GM12878 (cell line): ENCODE results near the gene FKBP7. TPM values are rescaled to one million over a fixed set of nuclear protein-coding genes. Genes with fewer than 3 reads are reported as not detected.

Source experiments
- ATAC-seq: fragments of 200-7000 bp; cut with Tn5 transposase; 3 replicates; pipeline ENCODE4 v1.9.1; 2020; ENCODE audit warnings: mild to moderate bottlenecking, moderate library complexity
- BruUV-seq: library from RNA; stranded (reverse); fragments of 400-500 nt; replicated peaks from 2 replicates; lab custom pipeline; 2021; lab: Mats Ljungman, UMichigan
- CTCF ChIA-PET: fragments of 300-600 bp; sonication (Branson Sonifier 250); formaldehyde crosslinking; extraction: SDS; loops from one replicate; lab custom pipeline; 2021; ENCODE audit warnings: inconsistent platforms; lab: Yijun Ruan, JAX
- POLR2A ChIA-PET: fragments of 350-600 bp; formaldehyde crosslinking; extraction: SDS; loops from one replicate; lab custom pipeline; 2021; ENCODE audit warnings: inconsistent platforms; lab: Charles Lee
- RAD21 ChIA-PET: fragments of 300-600 bp; sonication (Branson Sonifier 250); formaldehyde crosslinking; loops from one replicate; lab custom pipeline; 2023; ENCODE audit warnings: antibody characterized with exemption; ENCODE audit not compliant: unreplicated experiment; lab: Charles Lee
- SMC1A ChIA-PET: fragments of 300-600 bp; sonication (Branson Sonifier 250); formaldehyde crosslinking; loops from one replicate; lab custom pipeline; 2023; ENCODE audit not compliant: unreplicated experiment, uncharacterized antibody; lab: Charles Lee
- DNase-seq: peaks from one replicate; pipeline ENCODE4 v3.0.0-alpha.2; 2011; ENCODE audit warnings: low read depth, low spot score
- FAIRE-seq: peaks from 3 replicates; lab custom pipeline; 2011; peaks lifted over from hg19 to GRCh38; lab: Jason Lieb, UNC
- H2AFZ ChIP-seq: 2 replicates; pipeline ENCODE4 v1.6.0; 2011; ENCODE audit warnings: low read depth, low read length, control low read depth; ENCODE audit not compliant: control insufficient read depth
- H3K27ac ChIP-seq: 2 replicates; pipeline ENCODE4 v1.5.1; 2011; ENCODE audit warnings: control low read depth; ENCODE audit not compliant: control insufficient read depth, insufficient read depth
- H3K27me3 ChIP-seq, 2 experiments: replicated peaks in 1 of 2; 2 replicates each; pipeline versions ENCODE4 v1.6.0 to v1.6.1; 2011; ENCODE audit warnings: low read length in 1 of 2; ENCODE audit not compliant: control insufficient read depth in 2 of 2, insufficient read depth in 2 of 2
- H3K36me3 ChIP-seq, 2 experiments: 2 replicates each; pipeline ENCODE4 v1.5.1; 2011; ENCODE audit warnings: low read length in 1 of 2; ENCODE audit not compliant: control insufficient read depth in 2 of 2, insufficient read depth in 2 of 2
- H3K4me1 ChIP-seq: 2 replicates; pipeline ENCODE4 v1.6.1; 2011; ENCODE audit warnings: mild to moderate bottlenecking, low read length, moderate library complexity, mixed read lengths; ENCODE audit not compliant: control insufficient read depth, insufficient read depth
- H3K4me2 ChIP-seq: 2 replicates; pipeline ENCODE4 v1.6.0; 2011; ENCODE audit warnings: control low read depth; ENCODE audit not compliant: control insufficient read depth, insufficient read depth
- H3K4me3 ChIP-seq: fragments of 200-600 bp; sonication (generic); 2 replicates; pipeline ENCODE4 v1.5.1; 2016
- H3K79me2 ChIP-seq: 2 replicates; pipeline ENCODE4 v1.6.0; 2011; ENCODE audit warnings: low read length; ENCODE audit not compliant: control insufficient read depth, insufficient read depth
- H3K9ac ChIP-seq: 2 replicates; pipeline ENCODE4 v1.8.0; 2011; ENCODE audit warnings: low read length, control low read depth, mixed read lengths; ENCODE audit not compliant: control insufficient read depth, insufficient read depth
- H3K9me3 ChIP-seq: replicated peaks from 3 replicates; pipeline ENCODE4 v1.5.1; 2011; ENCODE audit warnings: mild to moderate bottlenecking, low read length; ENCODE audit not compliant: control insufficient read depth, insufficient read depth
- H4K20me1 ChIP-seq: 2 replicates; pipeline ENCODE4 v1.6.0; 2011; ENCODE audit not compliant: control insufficient read depth, insufficient read depth
- ATF2 ChIP-seq: IDR thresholded peaks from 2 replicates; pipeline ENCODE4 v1.6.1; 2012; ENCODE audit warnings: low read length, inconsistent platforms
- BCLAF1 ChIP-seq: fragments of 450-650 bp; IDR thresholded peaks from 2 replicates; pipeline ENCODE4 v1.6.1; 2017; ENCODE audit warnings: antibody characterized with exemption, mild to moderate bottlenecking, moderate library complexity
- ETV6 ChIP-seq, 2 experiments: fragments of 450-650 bp in 1 of 2; IDR thresholded peaks in 1 of 2; conservative IDR thresholded peaks in 1 of 2; 2 replicates each; pipeline ENCODE4 v1.6.1; 2014; ENCODE audit warnings: antibody characterized with exemption in 1 of 2, borderline replicate concordance in 1 of 2, low read depth in 1 of 2, mild to moderate bottlenecking in 1 of 2, moderate library complexity in 1 of 2
- HDAC2 ChIP-seq: fragments of 200-600 bp; sonication (generic); IDR thresholded peaks from 2 replicates; pipeline ENCODE4 v1.6.1; 2017
- IRF4 ChIP-seq: IDR thresholded peaks from 2 replicates; pipeline ENCODE4 v1.6.1; 2011; ENCODE audit warnings: low read depth, low read length
- IRF5 ChIP-seq: fragments of 450-650 bp; IDR thresholded peaks from 2 replicates; pipeline ENCODE4 v1.6.1; 2017; ENCODE audit warnings: borderline replicate concordance
- LARP7 ChIP-seq: fragments of 450-650 bp; IDR thresholded peaks from 2 replicates; pipeline ENCODE4 v1.6.1; 2017; ENCODE audit warnings: mild to moderate bottlenecking
- NFYB ChIP-seq: IDR thresholded peaks from 2 replicates; pipeline ENCODE4 v1.6.1; 2011; ENCODE audit warnings: low read depth, mild to moderate bottlenecking, low read length, improper control_type of control experiment, moderate library complexity; ENCODE audit not compliant: insufficient read depth
- NKRF ChIP-seq: fragments of 450-650 bp; conservative IDR thresholded peaks from 2 replicates; pipeline ENCODE4 v1.6.1; 2017; ENCODE audit warnings: mild to moderate bottlenecking, moderate library complexity
- PAX5 ChIP-seq: IDR thresholded peaks from 2 replicates; pipeline ENCODE4 v1.6.1; 2011; ENCODE audit warnings: low read depth, low read length, borderline replicate concordance
- SMAD1 ChIP-seq: fragments of 450-650 bp; IDR thresholded peaks from 2 replicates; pipeline ENCODE4 v1.6.1; 2018; ENCODE audit warnings: mild to moderate bottlenecking, low read depth; ENCODE audit not compliant: partially characterized antibody
- SP1 ChIP-seq: IDR thresholded peaks from one replicate; pipeline ENCODE4 v1.6.1; 2011; ENCODE audit warnings: low read depth, low read length
- YY1 ChIP-seq: IDR thresholded peaks from 2 replicates; pipeline ENCODE4 v1.6.1; 2011; ENCODE audit warnings: low read depth, mild to moderate bottlenecking, low read length
- WGBS: methylation state at CpG from one replicate; pipeline ENCODE4 v1.1.6; 2016; ENCODE audit warnings: low lambda C conversion rate; ENCODE audit not compliant: insufficient replicate concordance, insufficient coverage; ENCODE audit errors: missing lambda C conversion rate; 5-methylcytosine and 5-hydroxymethylcytosine counted together
- in situ Hi-C: fragments of 300-500 bp; cut with MboI; formaldehyde crosslinking; loops from 9 replicates; pipeline ENCODE4 v1.14.3; 2018; ENCODE audit warnings: mixed read lengths
- intact Hi-C: fragments of 100-400 bp; cut with micrococcal nuclease; formaldehyde crosslinking; loops from one replicate; pipeline ENCODE4 v1.14.2; 2022; ENCODE audit not compliant: unreplicated experiment
- polyA plus RNA-seq, 11 experiments: library from polyadenylated mRNA; depleted of rRNA in 4 of 11; unstranded in 6 of 11; stranded (reverse) in 5 of 11; fragments of >200 nt; fragmentation: Nextera tagmentation in 4 of 11; fragmentation: Illumina TruSeq in 1 of 11; extraction: Ambion mirVana in 4 of 11; extraction: Trizol in 1 of 11; gene quantifications; 1 replicate in 1 of 11; 2 replicates in 10 of 11; pipeline versions ENCODE4 v1.2.1 to v1.2.3, GENCODE V29; 2011 to 2016; ENCODE audit warnings: inconsistent platforms in 2 of 11, missing spikeins in 2 of 11, low read depth in 1 of 11
- total RNA-seq, 4 experiments: library from RNA; depleted of rRNA in 3 of 4; stranded (reverse); fragments of >200 nt in 3 of 4; fragmentation: Illumina TruSeq in 1 of 4; extraction: Trizol in 1 of 4; gene quantifications; 2 replicates each; pipeline versions ENCODE4 v1.2.1 to v1.2.3, GENCODE V29; 2013 to 2021

The FKBP7 gene
- total and polyA plus RNA-seq, 10 of the 15 experiments (the other 5 are each of a cell fraction or from before 2014, with no cell fraction given) = 5.6 to 16.7 (median 12.5) TPM

- no peak for TF ChIP-seq ETV6 (conservative IDR thresholded peaks at IDR 0.05 in 1 of 2, IDR thresholded peaks at IDR 0.05 in 1 of 2; ENCODE audit: borderline replicate concordance in 1 of 2, low read depth in 1 of 2)
- no peak for TF ChIP-seq SMAD1
Measured at GRCh38 chr2:178457390-178457886, 21.0 kb downstream of the FKBP7 start (continued).

- H3K36me3 ChIP-seq = no peaks in the 10 kb centered on the region
- SMC1A ChIA-PET = interaction anchor here (0.5 kb wide), 1 partner anchor 31 kb away, joined by 3 read pairs; no protein-coding TSS in a partner anchor
- no peaks in the 10 kb centered on the region for H3K9me3 ChIP-seq
- no peak overlapping the region for H2AFZ ChIP-seq
- H4K20me1 ChIP-seq = no peaks in the 10 kb centered on the region
- peaks cover 2% of the 10 kb centered on the region; the same call in 1 of the 2 replicates for H3K4me1 ChIP-seq
- ATAC-seq = no peak
- no peaks in the 10 kb centered on the region; the same call in 1 of the 2 replicates for H3K79me2 ChIP-seq
- H3K4me2 ChIP-seq = no peak overlapping the region
- BruUV-seq = no TSS peak
- intact Hi-C loops (no loop called here), in situ Hi-C loops (no loop called here)
- CTCF ChIA-PET = no interaction called here
- FAIRE-seq = no peak
- POLR2A ChIA-PET = interaction anchor here (0.9 kb wide), 1 partner anchor 21 kb away, joined by 3 read pairs; no protein-coding TSS in a partner anchor
- no peak overlapping the region for H3K4me3 ChIP-seq
- 88% methylated on average over 5 of the region's 5 CpGs for WGBS
- RAD21 ChIA-PET = no interaction called here
- no peak for DNase-seq
- no peak overlapping the region for H3K27ac ChIP-seq
- no peak overlapping the region for H3K9ac ChIP-seq
- TF ChIP-seq SP1 (no peak), PAX5 (no peak), NKRF (no peak), YY1 (no peak), BCLAF1 (no peak), HDAC2 (no peak), LARP7 (no peak), SMAD1 (no peak), NFYB (no peak), IRF4 (no peak), ATF2 (no peak), IRF5 (no peak)
- H3K27me3 ChIP-seq = no peaks in the 10 kb centered on the region
Measured at GRCh38 chr2:178455947-178456346, 22.5 kb downstream of the FKBP7 start.
